Esophagus muscularis mucosa (tissue), 4 donors: ENCODE results near the gene TMEM198. TPM values are rescaled to one million over a fixed set of nuclear protein-coding genes. Genes with fewer than 3 reads are reported as not detected.

Experiments
- DNase-seq: peaks from one replicate; pipeline ENCODE4 v3.0.0-alpha.2; 2017; ENCODE audit errors: extremely low spot score
- H3K27ac ChIP-seq, 4 donors: fragments of 200-600 bp; sonication (generic); replicated peaks in 1 of 4; 1 replicate in 3 of 4; 2 replicates in 1 of 4; pipeline ENCODE4 v1.5.1; 2016 to 2019; ENCODE audit warnings: mild to moderate bottlenecking in 1 of 4
- H3K27me3 ChIP-seq, 4 donors: fragments of 200-600 bp; sonication (generic); one replicate each; pipeline versions ENCODE4 v1.5.1 to v1.6.0; 2016 to 2019
- H3K36me3 ChIP-seq, 4 donors: fragments of 200-600 bp; sonication (generic); one replicate each; pipeline ENCODE4 v1.5.1; 2016 to 2019
- H3K4me1 ChIP-seq, 4 donors: fragments of 200-600 bp; sonication (generic); one replicate each; pipeline ENCODE4 v1.5.1; 2016 to 2019
- H3K4me3 ChIP-seq, 4 donors: fragments of 200-600 bp; sonication (generic); 1 replicate in 2 of 4; 2 replicates in 2 of 4; pipeline ENCODE4 v1.5.1; 2016 to 2019; ENCODE audit warnings: mild to moderate bottlenecking in 4 of 4, moderate library complexity in 1 of 4
- H3K9me3 ChIP-seq, 4 donors: fragments of 200-600 bp; sonication (generic); 1 replicate in 3 of 4; 2 replicates in 1 of 4; pipeline ENCODE4 v1.5.1; 2016 to 2019
- EP300 ChIP-seq: sonication (generic); formaldehyde crosslinking; IDR thresholded peaks from one replicate; pipeline ENCODE4 v1.6.1; 2017; ENCODE audit warnings: antibody characterized with exemption
- POLR2A ChIP-seq: fragments of 450-650 bp; IDR thresholded peaks from one replicate; pipeline ENCODE4 v1.6.1; 2017; ENCODE audit warnings: antibody characterized with exemption, moderate library complexity, mild to moderate bottlenecking, low read depth
- POLR2AphosphoS5 ChIP-seq, 2 donors: sonication (generic); formaldehyde crosslinking; IDR thresholded peaks; one replicate each; pipeline ENCODE4 v1.6.1; 2017; ENCODE audit warnings: antibody characterized with exemption in 2 of 2
- WGBS: methylation state at CpG from one replicate; pipeline ENCODE4 v1.1.5; 2018; 5-methylcytosine and 5-hydroxymethylcytosine counted together
- intact Hi-C: fragments of 100-400 bp; cut with DNase I; formaldehyde crosslinking; loops from one replicate; pipeline ENCODE4 v1.15.1; 2023
- total RNA-seq, 4 donors: library from RNA; depleted of rRNA; stranded (reverse); fragments of >200 nt; gene quantifications; one replicate each; pipeline versions ENCODE4 v1.1.0 to v1.2.1, GENCODE V29; 2016
- TF ChIP-seq, protein P1 (sequence below), 3 experiments: fragments of 200-600 bp in 2 of 3; fragments of 450-650 bp in 1 of 3; sonication (generic) in 2 of 3; IDR thresholded peaks; one replicate each; pipeline ENCODE4 v1.5.1; 2017 to 2019; ENCODE audit warnings: antibody characterized with exemption in 3 of 3, mild to moderate bottlenecking in 2 of 3, moderate library complexity in 1 of 3

TMEM198 gene
- total RNA-seq, 4 donors from 2014 or later: 3.7 to 4.7 (median 4.2) TPM

DNA sequence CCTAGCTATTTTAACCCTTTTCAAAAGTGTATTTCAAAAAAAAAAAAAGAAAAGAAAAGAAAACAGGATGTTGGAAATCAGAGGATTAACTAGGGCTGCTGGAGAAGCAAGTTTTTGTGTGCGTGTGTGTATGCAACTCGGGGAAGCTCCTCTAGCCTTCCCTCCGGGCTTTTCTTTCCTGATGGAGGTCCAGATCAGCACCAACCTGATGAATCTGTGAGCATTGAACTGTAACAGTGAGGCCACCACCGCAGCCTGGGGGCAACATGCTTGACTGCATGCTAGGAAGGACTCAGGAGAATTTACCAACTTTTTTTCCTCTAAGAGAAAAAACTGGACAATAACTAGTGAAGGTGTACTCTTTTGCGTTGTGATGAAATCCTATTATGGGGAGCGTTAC lies 25.2 kb downstream of the TMEM198 start:
- Histone ChIP-seq H3K4me1 (peaks cover 15 to 20% (median 16%) of the 10 kb centered on the region in 4 donors), H3K36me3 (peaks cover 0 to 39% (median 21%) of the 10 kb centered on the region in 4 donors), H3K4me3 (no peak overlapping the region), H3K9me3 (no peaks in the 10 kb centered on the region), H3K27ac (no peak overlapping the region), H3K27me3 (no peaks in the 10 kb centered on the region)
- intact Hi-C loops: no loop called here
- no peak for DNase-seq
- 94% methylated on average over 6 of the region's 6 CpGs for WGBS
- TF ChIP-seq POLR2A (no peak), EP300 (no peak), POLR2AphosphoS5 (IDR thresholded peaks at IDR 0.05) (no peak)
- TF ChIP-seq, protein P1, sequence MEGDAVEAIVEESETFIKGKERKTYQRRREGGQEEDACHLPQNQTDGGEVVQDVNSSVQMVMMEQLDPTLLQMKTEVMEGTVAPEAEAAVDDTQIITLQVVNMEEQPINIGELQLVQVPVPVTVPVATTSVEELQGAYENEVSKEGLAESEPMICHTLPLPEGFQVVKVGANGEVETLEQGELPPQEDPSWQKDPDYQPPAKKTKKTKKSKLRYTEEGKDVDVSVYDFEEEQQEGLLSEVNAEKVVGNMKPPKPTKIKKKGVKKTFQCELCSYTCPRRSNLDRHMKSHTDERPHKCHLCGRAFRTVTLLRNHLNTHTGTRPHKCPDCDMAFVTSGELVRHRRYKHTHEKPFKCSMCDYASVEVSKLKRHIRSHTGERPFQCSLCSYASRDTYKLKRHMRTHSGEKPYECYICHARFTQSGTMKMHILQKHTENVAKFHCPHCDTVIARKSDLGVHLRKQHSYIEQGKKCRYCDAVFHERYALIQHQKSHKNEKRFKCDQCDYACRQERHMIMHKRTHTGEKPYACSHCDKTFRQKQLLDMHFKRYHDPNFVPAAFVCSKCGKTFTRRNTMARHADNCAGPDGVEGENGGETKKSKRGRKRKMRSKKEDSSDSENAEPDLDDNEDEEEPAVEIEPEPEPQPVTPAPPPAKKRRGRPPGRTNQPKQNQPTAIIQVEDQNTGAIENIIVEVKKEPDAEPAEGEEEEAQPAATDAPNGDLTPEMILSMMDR (IDR thresholded peaks at IDR 0.05): no peak

DNA sequence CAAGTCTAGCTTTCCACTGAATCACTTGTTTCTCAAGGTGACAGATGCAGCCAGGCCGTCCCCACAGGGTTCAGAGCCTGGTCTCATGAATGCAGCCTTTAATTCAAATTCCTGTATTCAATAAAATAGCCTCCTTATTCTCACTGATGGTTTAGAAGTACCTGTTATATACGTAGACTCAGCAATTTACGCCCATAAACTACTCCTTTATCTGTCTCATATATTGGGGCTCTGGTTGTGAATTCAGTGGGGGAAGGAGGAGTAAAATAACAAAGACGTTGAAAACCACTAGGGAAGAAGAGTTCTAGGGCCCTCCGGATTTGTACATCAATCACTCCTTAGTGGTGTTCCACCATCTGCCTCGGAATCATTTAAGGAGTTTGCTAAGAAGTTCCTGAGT lies 25.8 kb downstream of the TMEM198 start:
- no peak for DNase-seq
- Histone ChIP-seq H3K27ac (peak overlapping the region; percentile 86 to 91 (median 90)), H3K9me3 (no peaks in the 10 kb centered on the region), H3K4me1 (peaks cover 15 to 20% (median 16%) of the 10 kb centered on the region in 4 donors), H3K27me3 (peaks cover 0 to 2% (median 0%) of the 10 kb centered on the region in 4 donors), H3K36me3 (peaks cover 0 to 33% (median 15%) of the 10 kb centered on the region in 4 donors), H3K4me3 (peak overlapping the region; percentile 73 to 87 (median 82))
- 81% methylated on average over 6 of the region's 6 CpGs for WGBS
- intact Hi-C loops: loop anchor here (2.0 kb wide), 1 partner anchor 27 kb away; the partner anchor contains the start of gene STK11IP
- no peak for TF ChIP-seq POLR2A
- TF ChIP-seq POLR2AphosphoS5 (IDR thresholded peaks at IDR 0.05): no peak
- TF ChIP-seq, protein P1 (IDR thresholded peaks at IDR 0.05): no peak
- TF ChIP-seq EP300: no peak

DNA sequence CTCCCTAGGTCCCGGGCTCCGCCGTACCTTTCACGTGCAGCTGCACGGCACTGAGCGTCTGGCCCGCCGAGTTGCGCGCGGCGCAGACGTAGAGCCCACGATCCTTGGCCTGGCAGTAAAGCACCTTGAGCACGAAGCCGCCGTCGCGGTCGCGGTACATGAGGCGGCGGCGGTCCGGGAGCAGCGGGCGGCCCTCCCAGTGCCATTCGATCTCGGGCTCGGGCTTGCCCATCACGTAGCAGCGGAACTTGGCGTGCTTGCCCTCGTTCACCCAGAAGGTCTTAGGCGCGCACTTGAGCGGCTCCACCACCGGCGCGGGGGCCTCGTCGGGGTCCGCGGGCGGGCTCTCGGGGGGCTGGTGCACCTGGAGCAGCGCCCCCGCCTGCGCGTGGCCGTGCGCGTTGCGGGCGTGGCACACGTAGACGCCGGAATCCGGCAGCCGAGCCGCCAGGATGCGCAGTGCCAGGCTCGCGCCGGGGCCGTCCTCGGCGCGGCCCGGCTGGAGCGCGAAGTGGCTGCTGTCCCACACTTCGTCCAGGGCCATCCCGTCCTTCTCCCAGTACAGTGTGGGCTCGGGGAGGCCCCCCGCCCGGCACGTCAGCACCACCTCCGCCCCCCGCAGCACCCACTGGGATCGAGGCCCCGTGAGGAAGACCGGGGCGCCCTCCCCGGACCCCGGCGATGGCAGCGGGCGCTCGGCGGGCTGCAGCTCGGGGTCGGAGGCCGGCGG lies 26.5 kb downstream of the TMEM198 start:
- Histone ChIP-seq H3K4me3 (peak overlapping the region; percentile 73 to 87 (median 82)), H3K27ac (peak overlapping the region; percentile 86 to 91 (median 90)), H3K4me1 (peaks cover 15 to 20% (median 16%) of the 10 kb centered on the region in 4 donors), H3K27me3 (peaks cover 0 to 9% (median 0%) of the 10 kb centered on the region in 4 donors), H3K9me3 (no peaks in the 10 kb centered on the region), H3K36me3 (peaks cover 0 to 27% (median 10%) of the 10 kb centered on the region in 4 donors)
- no CpG with 5 or more reads among the region's 95 CpGs for WGBS
- intact Hi-C loops: loop anchor here (2.0 kb wide), 1 partner anchor 26 kb away; the partner anchor contains the start of gene STK11IP
- DNase-seq: no peak
- TF ChIP-seq, protein P1 (IDR thresholded peaks at IDR 0.05): peak in 1 of 3 experiments; percentile 10
- TF ChIP-seq POLR2A (no peak), EP300 (no peak), POLR2AphosphoS5 (IDR thresholded peaks at IDR 0.05) (peak; percentile 38 to 66)

DNA sequence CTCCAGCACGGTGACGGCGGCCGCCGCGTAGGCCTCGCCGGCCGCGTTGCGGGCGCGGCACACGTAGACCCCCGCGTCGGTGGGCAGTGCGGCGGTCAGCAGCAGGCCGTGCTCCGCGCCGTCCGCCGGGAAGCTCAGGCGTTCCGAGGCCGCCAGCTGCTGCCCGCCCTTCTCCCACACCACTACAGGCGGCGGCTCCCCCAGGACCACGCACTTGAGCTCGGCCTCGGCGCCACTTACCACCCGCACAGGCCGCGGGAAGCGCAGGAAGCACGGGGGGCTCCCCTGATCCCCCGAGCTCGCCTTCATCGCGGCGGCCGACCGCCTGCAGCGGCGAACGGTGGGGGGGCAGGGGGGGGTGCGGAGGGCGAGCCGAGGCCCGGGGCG lies 27.1 kb downstream of the TMEM198 start:
- Histone ChIP-seq H3K36me3 (peaks cover 0 to 22% (median 10%) of the 10 kb centered on the region in 4 donors), H3K4me3 (peak overlapping the region; percentile 73 to 87 (median 82)), H3K4me1 (peaks cover 15 to 20% (median 16%) of the 10 kb centered on the region in 4 donors), H3K27ac (peak overlapping the region; percentile 86 to 91 (median 90)), H3K9me3 (no peaks in the 10 kb centered on the region), H3K27me3 (peaks cover 0 to 13% (median 0%) of the 10 kb centered on the region in 4 donors)
- WGBS: no CpG with 5 or more reads among the region's 55 CpGs
- TF ChIP-seq EP300 (no peak), POLR2A (no peak), POLR2AphosphoS5 (IDR thresholded peaks at IDR 0.05) (no peak)
- TF ChIP-seq, protein P1 (IDR thresholded peaks at IDR 0.05): no peak
- intact Hi-C loops: loop anchor here (2.0 kb wide), 1 partner anchor 26 kb away; the partner anchor contains the start of gene STK11IP
- DNase-seq: no peak
